ENCODE measurements around the gene STK33. TPM values are rescaled to one million over a fixed set of nuclear protein-coding genes. Genes with fewer than 3 reads are reported as not detected.

Gene STK33
- total RNA-seq, 1 donor from 2014 or later, result 11.5 TPM

GRCh38 chr11:8561461-8561860 is 32.6 kb downstream of the STK33 start:
- DNase-seq (ENCODE audit: extremely low spot score in 2 of 2), result no peak
- TF ChIP-seq POLR2AphosphoS5 (IDR thresholded peaks at IDR 0.05; ENCODE audit: insufficient read depth in 1 of 2, low read depth in 1 of 2) (no peak), POLR2A (IDR thresholded peaks at IDR 0.05) (no peak)
- TF ChIP-seq, protein P1, sequence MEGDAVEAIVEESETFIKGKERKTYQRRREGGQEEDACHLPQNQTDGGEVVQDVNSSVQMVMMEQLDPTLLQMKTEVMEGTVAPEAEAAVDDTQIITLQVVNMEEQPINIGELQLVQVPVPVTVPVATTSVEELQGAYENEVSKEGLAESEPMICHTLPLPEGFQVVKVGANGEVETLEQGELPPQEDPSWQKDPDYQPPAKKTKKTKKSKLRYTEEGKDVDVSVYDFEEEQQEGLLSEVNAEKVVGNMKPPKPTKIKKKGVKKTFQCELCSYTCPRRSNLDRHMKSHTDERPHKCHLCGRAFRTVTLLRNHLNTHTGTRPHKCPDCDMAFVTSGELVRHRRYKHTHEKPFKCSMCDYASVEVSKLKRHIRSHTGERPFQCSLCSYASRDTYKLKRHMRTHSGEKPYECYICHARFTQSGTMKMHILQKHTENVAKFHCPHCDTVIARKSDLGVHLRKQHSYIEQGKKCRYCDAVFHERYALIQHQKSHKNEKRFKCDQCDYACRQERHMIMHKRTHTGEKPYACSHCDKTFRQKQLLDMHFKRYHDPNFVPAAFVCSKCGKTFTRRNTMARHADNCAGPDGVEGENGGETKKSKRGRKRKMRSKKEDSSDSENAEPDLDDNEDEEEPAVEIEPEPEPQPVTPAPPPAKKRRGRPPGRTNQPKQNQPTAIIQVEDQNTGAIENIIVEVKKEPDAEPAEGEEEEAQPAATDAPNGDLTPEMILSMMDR (IDR thresholded peaks at IDR 0.05), result no peak
- Histone ChIP-seq H3K4me1 (no peaks in the 10 kb centered on the region), H3K4me3 (no peak overlapping the region), H3K9me3 (no peaks in the 10 kb centered on the region), H3K36me3 (no peaks in the 10 kb centered on the region), H3K27ac (no peak overlapping the region), H3K27me3 (no peaks in the 10 kb centered on the region)
- intact Hi-C loops (cut with DNase I), result no loop called here

- Histone ChIP-seq H3K36me3 (no peaks in the 10 kb centered on the region), H3K27me3 (no peaks in the 10 kb centered on the region), H3K4me3 (no peak overlapping the region), H3K9me3 (no peaks in the 10 kb centered on the region), H3K4me1 (no peaks in the 10 kb centered on the region), H3K27ac (no peak overlapping the region)
- DNase-seq (ENCODE audit: extremely low spot score in 2 of 2), result no peak
- TF ChIP-seq POLR2A (IDR thresholded peaks at IDR 0.05) (no peak), POLR2AphosphoS5 (IDR thresholded peaks at IDR 0.05; ENCODE audit: insufficient read depth in 1 of 2, low read depth in 1 of 2) (no peak)
- TF ChIP-seq, protein P1 (IDR thresholded peaks at IDR 0.05), result no peak
- intact Hi-C loops (cut with DNase I), result no loop called here
These were observed 35.6 kb downstream of the STK33 start for GRCh38 chr11:8558436-8558835.

- H3K27me3 ChIP-seq, result no peaks in the 10 kb centered on the region
- H3K27ac ChIP-seq, result no peak overlapping the region
- no peaks in the 10 kb centered on the region for H3K9me3 ChIP-seq
- TF ChIP-seq POLR2AphosphoS5 (IDR thresholded peaks at IDR 0.05; ENCODE audit: insufficient read depth in 1 of 2, low read depth in 1 of 2) (no peak), POLR2A (IDR thresholded peaks at IDR 0.05) (no peak)
- TF ChIP-seq, protein P1 (IDR thresholded peaks at IDR 0.05), result no peak
- no peaks in the 10 kb centered on the region for H3K4me1 ChIP-seq
- intact Hi-C loops (cut with DNase I), result no loop called here
- H3K4me3 ChIP-seq, result no peak overlapping the region
- no peaks in the 10 kb centered on the region for H3K36me3 ChIP-seq
- DNase-seq (ENCODE audit: extremely low spot score in 2 of 2), result no peak
These were observed 48.2 kb downstream of the STK33 start for GRCh38 chr11:8545698-8546366.

GRCh38 chr11:8544807-8545206 is 49.2 kb downstream of the STK33 start:
- Histone ChIP-seq H3K9me3 (no peaks in the 10 kb centered on the region), H3K36me3 (no peaks in the 10 kb centered on the region), H3K4me1 (no peaks in the 10 kb centered on the region), H3K27ac (no peak overlapping the region), H3K4me3 (no peak overlapping the region), H3K27me3 (no peaks in the 10 kb centered on the region)
- intact Hi-C loops (cut with DNase I), result no loop called here
- no peak for DNase-seq (ENCODE audit: extremely low spot score in 2 of 2)
- TF ChIP-seq, protein P1 (IDR thresholded peaks at IDR 0.05), result no peak
- no peak for TF ChIP-seq POLR2A (IDR thresholded peaks at IDR 0.05)
- no peak for TF ChIP-seq POLR2AphosphoS5 (IDR thresholded peaks at IDR 0.05; ENCODE audit: insufficient read depth in 1 of 2, low read depth in 1 of 2)

DNA sequence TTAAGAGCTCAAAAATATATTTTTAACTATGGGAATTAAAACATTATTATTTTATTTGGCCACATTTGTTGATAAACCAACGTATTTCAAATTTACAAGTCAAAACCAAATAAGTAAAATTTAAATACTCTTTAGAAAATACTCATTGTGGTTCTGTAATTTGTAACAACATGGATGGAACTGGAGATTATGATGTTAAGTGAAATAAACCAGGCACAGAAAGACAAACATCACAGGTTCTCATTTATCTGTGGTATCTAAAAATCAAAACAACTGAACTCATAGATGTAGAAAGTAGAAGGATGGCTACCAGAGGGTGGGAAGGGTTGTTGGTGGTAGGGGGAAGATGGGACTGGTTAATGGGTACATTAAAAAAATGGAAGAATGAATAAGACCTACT is 50.8 kb downstream of the STK33 start:
- Histone ChIP-seq H3K9me3 (no peaks in the 10 kb centered on the region), H3K27ac (no peak overlapping the region), H3K27me3 (no peaks in the 10 kb centered on the region), H3K4me1 (no peaks in the 10 kb centered on the region), H3K36me3 (no peaks in the 10 kb centered on the region), H3K4me3 (no peak overlapping the region)
- TF ChIP-seq POLR2A (IDR thresholded peaks at IDR 0.05) (no peak), POLR2AphosphoS5 (IDR thresholded peaks at IDR 0.05; ENCODE audit: insufficient read depth in 1 of 2, low read depth in 1 of 2) (no peak)
- TF ChIP-seq, protein P1 (IDR thresholded peaks at IDR 0.05), result no peak
- intact Hi-C loops (cut with DNase I), result no loop called here
- DNase-seq (ENCODE audit: extremely low spot score in 2 of 2), result no peak

Data from vagina (tissue), 2 donors.